Chondrocyte (in vitro differentiated cells): ENCODE measurements around the gene ACSL4. TPM values are rescaled to one million over a fixed set of nuclear protein-coding genes. Genes with fewer than 3 reads are reported as not detected.
"Not testable (repeated sequence)": the region's sequence is repeated elsewhere in the genome, so short reads cannot be mapped to it uniquely, and the experiment has no call there.

Experiments used
- DNase-seq: peaks from one replicate; pipeline ENCODE4 v3.0.0; 2021; ENCODE audit warnings: mixed read lengths, low spot score
- H3K27ac Mint-ChIP-seq: one replicate; pipeline ENCODE4 v1.8.0; 2021; ENCODE audit warnings: mild to moderate bottlenecking, moderate library complexity, mixed read lengths; ENCODE audit not compliant: unreplicated experiment
- H3K27me3 Mint-ChIP-seq: 2 replicates; pipeline ENCODE4 v1.8.0; 2021; ENCODE audit warnings: low read depth, mixed read lengths
- H3K36me3 Mint-ChIP-seq: 2 replicates; pipeline ENCODE4 v1.8.0; 2021; ENCODE audit warnings: low read depth, mixed read lengths
- H3K4me1 Mint-ChIP-seq: 2 replicates; pipeline ENCODE4 v1.8.0; 2021; ENCODE audit warnings: low read depth, mild to moderate bottlenecking, mixed read lengths
- H3K4me3 Mint-ChIP-seq: one replicate; pipeline ENCODE4 v1.8.0; 2021; ENCODE audit warnings: mild to moderate bottlenecking, moderate library complexity, mixed read lengths; ENCODE audit not compliant: unreplicated experiment
- H3K9me3 Mint-ChIP-seq: 2 replicates; pipeline ENCODE4 v1.8.0; 2021; ENCODE audit warnings: low read depth, mixed read lengths
- total RNA-seq: library from RNA; stranded (reverse); gene quantifications from 3 replicates; pipeline ENCODE4 v1.2.1, GENCODE V29; 2021
- TF ChIP-seq, protein P1 (sequence below): fragments of 200-600 bp; sonication (generic); IDR thresholded peaks from 2 replicates; pipeline ENCODE4 v1.5.0; 2021; ENCODE audit warnings: antibody characterized with exemption, mild to moderate bottlenecking, moderate library complexity

The ACSL4 gene
- total RNA-seq, 1 donor from 2014 or later: 63.3 TPM

DNA sequence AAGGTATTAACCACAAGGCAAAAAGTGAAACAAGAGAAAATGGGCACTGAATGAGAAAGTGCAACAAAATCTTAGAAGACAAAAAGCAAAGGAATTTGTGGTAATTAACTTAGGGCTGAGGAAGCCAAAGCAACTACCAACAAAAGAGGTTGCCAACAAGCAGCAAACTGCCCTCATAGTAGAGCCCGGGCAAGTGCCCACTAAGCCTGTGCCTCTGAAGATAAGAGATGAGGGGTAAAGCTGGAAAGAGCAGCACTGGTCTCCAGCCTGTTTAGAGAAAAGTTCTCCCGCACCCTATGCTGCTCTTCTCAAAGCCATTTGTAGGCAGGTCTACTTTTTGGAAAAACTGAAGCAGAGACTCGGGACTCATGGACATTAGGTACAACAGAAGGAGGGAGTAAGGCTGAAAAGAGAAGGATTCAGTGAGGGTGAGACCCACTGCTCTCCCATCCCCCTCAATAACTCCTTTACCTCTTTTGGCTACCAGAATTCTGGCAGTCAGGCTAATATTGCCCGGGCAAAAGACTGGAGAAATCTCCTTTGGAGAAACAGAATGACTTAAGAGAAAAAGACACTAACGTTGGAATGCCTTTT is 78.4 kb downstream of the ACSL4 start:
- H3K4me3 Mint-ChIP-seq: no peak overlapping the region
- no peak for DNase-seq

DNA sequence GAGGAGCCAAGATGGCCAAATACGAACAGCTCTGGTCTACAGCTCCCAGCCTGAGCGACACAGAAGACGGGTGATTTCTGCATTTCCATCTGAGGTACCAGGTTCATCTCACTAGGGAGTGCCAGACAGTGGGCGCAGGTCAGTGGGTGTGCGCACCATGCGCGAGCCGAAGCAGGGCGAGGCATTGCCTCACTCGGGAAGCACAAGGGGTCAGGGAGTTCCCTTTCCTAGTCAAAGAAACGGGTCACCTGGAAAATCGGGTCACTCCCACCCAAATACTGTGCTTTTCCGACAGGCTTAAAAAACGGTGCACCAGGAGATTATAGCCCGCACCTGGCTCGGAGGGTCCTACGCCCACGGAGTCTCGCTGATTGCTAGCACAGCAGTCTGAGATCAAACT is 88.4 kb downstream of the ACSL4 start:
- DNase-seq, H3K27me3 Mint-ChIP-seq, H3K4me3 Mint-ChIP-seq, H3K36me3 Mint-ChIP-seq, H3K9me3 Mint-ChIP-seq: not testable (repeated sequence)
- Mint-ChIP-seq H3K4me1 (peaks cover 21% of the 10 kb centered on the region), H3K27ac (peak overlapping the region; percentile 33)

More for the DNA sequence above, 78.4 kb downstream of the ACSL4 start:
- TF ChIP-seq, protein P1, sequence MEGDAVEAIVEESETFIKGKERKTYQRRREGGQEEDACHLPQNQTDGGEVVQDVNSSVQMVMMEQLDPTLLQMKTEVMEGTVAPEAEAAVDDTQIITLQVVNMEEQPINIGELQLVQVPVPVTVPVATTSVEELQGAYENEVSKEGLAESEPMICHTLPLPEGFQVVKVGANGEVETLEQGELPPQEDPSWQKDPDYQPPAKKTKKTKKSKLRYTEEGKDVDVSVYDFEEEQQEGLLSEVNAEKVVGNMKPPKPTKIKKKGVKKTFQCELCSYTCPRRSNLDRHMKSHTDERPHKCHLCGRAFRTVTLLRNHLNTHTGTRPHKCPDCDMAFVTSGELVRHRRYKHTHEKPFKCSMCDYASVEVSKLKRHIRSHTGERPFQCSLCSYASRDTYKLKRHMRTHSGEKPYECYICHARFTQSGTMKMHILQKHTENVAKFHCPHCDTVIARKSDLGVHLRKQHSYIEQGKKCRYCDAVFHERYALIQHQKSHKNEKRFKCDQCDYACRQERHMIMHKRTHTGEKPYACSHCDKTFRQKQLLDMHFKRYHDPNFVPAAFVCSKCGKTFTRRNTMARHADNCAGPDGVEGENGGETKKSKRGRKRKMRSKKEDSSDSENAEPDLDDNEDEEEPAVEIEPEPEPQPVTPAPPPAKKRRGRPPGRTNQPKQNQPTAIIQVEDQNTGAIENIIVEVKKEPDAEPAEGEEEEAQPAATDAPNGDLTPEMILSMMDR: no peak
- Mint-ChIP-seq H3K4me1 (peaks cover 8% of the 10 kb centered on the region), H3K27me3 (no peaks in the 10 kb centered on the region), H3K9me3 (peaks cover 5% of the 10 kb centered on the region), H3K36me3 (peaks cover 15% of the 10 kb centered on the region), H3K27ac (no peak overlapping the region)

DNA sequence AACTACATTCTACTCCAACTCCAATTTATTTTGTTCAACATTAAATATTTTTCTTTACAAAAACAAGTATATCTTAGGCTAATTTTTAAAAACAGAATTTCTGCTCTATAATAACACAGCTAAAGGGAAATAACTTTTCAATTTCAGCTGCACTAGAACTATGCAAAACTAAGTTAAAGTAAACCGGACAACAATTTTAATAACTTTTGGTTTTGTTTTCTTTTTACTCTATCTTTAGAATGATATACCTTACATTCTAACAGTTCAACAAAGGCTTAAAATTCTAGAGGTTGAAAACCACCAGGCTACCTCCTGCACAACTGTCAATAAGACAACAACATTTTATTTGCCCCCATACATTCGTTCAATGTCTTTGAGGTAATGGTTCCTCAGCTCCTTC is 89.4 kb downstream of the ACSL4 start:
- no peak for DNase-seq
- peaks cover 10% of the 10 kb centered on the region for H3K36me3 Mint-ChIP-seq
- TF ChIP-seq, protein P1: no peak
- no peaks in the 10 kb centered on the region for H3K27me3 Mint-ChIP-seq
- no peak overlapping the region for H3K4me3 Mint-ChIP-seq
- peak overlapping the region; percentile 34 for H3K27ac Mint-ChIP-seq
- peaks cover 21% of the 10 kb centered on the region for H3K4me1 Mint-ChIP-seq
- no peaks in the 10 kb centered on the region for H3K9me3 Mint-ChIP-seq

DNA sequence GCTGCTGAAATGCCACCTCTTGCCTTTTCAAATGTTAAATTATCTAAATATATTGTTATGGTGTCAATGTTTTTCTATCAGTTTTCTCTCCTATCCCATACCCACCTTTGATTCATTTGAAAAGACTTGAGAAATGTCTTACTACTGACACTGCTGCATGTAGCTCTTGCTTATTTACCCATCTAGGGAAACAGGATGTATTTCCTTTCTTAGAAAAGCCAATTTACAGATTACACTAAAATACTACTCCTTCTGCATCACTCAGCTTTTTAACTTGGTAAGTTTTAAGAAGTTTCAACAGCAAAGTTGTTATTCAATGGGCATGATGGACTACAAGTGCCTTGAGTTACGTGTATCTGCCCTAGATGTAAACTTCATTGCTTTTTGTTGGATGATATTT is 94.9 kb downstream of the ACSL4 start:
- no peaks in the 10 kb centered on the region for H3K9me3 Mint-ChIP-seq
- TF ChIP-seq, protein P1: no peak
- no peaks in the 10 kb centered on the region for H3K27me3 Mint-ChIP-seq
- H3K27ac Mint-ChIP-seq: no peak overlapping the region
- peaks cover 9% of the 10 kb centered on the region for H3K36me3 Mint-ChIP-seq
- H3K4me3 Mint-ChIP-seq: no peak overlapping the region
- no peak for DNase-seq
- H3K4me1 Mint-ChIP-seq: peaks cover 6% of the 10 kb centered on the region

DNA sequence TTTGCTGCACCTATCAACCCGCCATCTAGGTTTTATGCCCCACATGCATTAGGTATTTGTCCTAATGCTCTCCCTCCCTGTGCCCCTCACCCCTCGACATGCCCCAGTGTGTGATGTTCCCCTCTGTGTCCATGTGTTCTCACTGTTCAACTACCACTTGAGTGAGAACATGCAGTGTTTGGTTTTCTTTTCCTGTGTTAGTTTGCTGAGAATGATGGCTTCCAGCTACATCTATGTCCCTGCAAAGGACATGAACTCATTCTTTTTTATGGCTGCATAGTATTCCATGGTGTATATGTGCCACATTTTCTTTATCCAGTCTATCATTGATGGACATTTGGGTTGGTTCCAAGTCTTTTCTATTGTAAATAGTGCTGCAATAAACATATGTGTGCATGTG is 95.6 kb downstream of the ACSL4 start:
- not testable (repeated sequence) for DNase-seq, H3K4me1 Mint-ChIP-seq, H3K36me3 Mint-ChIP-seq, H3K27me3 Mint-ChIP-seq, H3K4me3 Mint-ChIP-seq, H3K9me3 Mint-ChIP-seq, H3K27ac Mint-ChIP-seq

DNA sequence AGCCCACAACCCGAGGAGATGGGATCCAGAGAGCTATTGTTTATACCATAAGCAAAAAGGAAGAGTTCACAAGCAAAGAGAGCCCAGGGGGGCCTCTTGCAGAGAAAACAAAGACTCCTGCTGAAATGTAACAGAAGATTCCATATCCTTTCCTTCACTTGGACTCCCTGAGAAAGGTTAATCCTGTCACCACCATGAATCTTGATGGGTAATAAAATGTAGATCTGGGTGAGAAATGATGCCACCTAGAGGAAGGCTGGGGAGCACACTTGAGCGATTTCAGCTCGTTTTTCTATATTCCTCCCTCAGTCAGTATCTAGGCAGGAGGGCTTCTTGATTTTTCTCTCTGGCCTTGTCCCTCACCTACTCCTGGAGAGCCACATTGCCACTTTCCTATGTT is 97.9 kb downstream of the ACSL4 start:
- Mint-ChIP-seq H3K27me3 (no peaks in the 10 kb centered on the region), H3K4me3 (no peak overlapping the region), H3K27ac (no peak overlapping the region), H3K36me3 (peaks cover 9% of the 10 kb centered on the region), H3K4me1 (peaks cover 3% of the 10 kb centered on the region), H3K9me3 (no peaks in the 10 kb centered on the region)
- TF ChIP-seq, protein P1: peak; percentile 78
- no peak for DNase-seq
